K562 treated with DMSO at 1 percent for 12 hours (cell line): ENCODE data around the gene MRPS31. TPM values are rescaled to one million over a fixed set of nuclear protein-coding genes. Genes with fewer than 3 reads are reported as not detected.

Source experiments
- total RNA-seq: library from RNA; unstranded; fragments of 300-600 nt; gene quantifications from 2 replicates; pipeline ENCODE4 v1.2.3, GENCODE V29; 2022; ENCODE audit not compliant: insufficient read depth

The MRPS31 gene
- 11.1 and 20.2 TPM in 2 replicates for total RNA-seq

GRCh38 chr13:40770934-40771618 is at the start of gene MRPS31:
TSS of gene MRPS31 (minus strand) at chr13:40771190. CDS start at chr13:40771136, 54 bp downstream.

GRCh38 chr13:40789275-40790153 is 18.5 kb upstream of the MRPS31 start, which contains the start of gene SLC25A15:
TSS of gene SLC25A15 (plus strand) at chr13:40789611. CDS start at chr13:40793227, 3,616 bp downstream.

Other genes with a start within 250 kb of the MRPS31 start
- gene FOXO1, start 104.5 kb downstream of the MRPS31 start, total RNA-seq: 0.17 and 0.60 TPM in 2 replicates
- 2.1 and 8.6 TPM in 2 replicates for gene SLC25A15, start 18.4 kb upstream of the MRPS31 start, total RNA-seq
- gene ELF1, start 248.1 kb upstream of the MRPS31 start, total RNA-seq: 10.2 and 38.5 TPM in 2 replicates